ENCODE data around the gene BCL7C. TPM values are rescaled to one million over a fixed set of nuclear protein-coding genes. Genes with fewer than 3 reads are reported as not detected.

BCL7C gene
- total RNA-seq, 4 donors from 2014 or later, result 43.1 to 79.1 (median 63.0) TPM

DNA sequence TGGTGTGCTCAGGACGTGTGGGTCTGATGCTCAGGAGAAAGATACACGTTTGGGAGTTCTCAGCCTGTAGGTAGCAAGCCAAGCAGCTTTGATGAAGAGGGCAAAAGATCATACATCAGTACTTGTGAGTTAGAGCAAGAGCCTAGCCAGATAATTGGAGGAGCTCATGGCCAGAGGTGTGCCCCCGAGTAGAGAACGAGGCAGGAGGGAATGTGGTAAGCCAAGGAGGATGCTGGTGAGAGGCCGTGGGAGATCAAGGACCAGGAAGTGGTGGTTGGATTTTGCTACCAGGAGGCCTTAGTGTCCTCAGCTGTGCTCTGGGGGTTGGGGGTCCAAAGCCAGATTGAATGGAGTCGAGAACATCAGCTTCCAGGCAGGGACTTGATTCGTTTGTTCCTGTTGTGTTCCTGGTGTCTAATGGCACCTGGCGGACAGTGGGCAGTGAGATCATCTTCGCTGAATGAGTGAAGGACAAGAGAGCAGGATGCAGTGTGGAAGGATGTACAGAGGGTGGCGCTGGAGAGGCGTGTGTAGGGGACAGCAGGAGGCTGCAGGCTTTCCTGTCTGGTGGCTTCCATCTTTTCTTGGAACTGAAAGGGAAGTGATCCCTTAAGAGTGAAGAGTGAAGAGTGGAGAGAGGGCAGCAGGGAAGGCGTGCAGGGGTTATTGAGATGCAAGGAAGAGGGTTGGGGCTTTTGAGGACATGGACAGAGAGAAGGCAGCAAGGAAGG lies 41.1 kb upstream of the BCL7C start:
- intact Hi-C loops (cut with DNase I; ENCODE audit: low total_unique reads), result no loop called here
- H3K4me3 ChIP-seq (ENCODE audit: low read depth, poor library complexity, severe bottlenecking), result no peak overlapping the region
- DNase-seq (ENCODE audit: low spot score in 2 of 2), result peak in 1 of 2 donors; percentile 88
- 63 to 67% methylated on average over 12 of the region's 12 CpGs for WGBS, 2 donors
- TF ChIP-seq, protein P1, sequence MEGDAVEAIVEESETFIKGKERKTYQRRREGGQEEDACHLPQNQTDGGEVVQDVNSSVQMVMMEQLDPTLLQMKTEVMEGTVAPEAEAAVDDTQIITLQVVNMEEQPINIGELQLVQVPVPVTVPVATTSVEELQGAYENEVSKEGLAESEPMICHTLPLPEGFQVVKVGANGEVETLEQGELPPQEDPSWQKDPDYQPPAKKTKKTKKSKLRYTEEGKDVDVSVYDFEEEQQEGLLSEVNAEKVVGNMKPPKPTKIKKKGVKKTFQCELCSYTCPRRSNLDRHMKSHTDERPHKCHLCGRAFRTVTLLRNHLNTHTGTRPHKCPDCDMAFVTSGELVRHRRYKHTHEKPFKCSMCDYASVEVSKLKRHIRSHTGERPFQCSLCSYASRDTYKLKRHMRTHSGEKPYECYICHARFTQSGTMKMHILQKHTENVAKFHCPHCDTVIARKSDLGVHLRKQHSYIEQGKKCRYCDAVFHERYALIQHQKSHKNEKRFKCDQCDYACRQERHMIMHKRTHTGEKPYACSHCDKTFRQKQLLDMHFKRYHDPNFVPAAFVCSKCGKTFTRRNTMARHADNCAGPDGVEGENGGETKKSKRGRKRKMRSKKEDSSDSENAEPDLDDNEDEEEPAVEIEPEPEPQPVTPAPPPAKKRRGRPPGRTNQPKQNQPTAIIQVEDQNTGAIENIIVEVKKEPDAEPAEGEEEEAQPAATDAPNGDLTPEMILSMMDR (IDR thresholded peaks at IDR 0.05), result peak in 1 of 3 donors; percentile 61
- TF ChIP-seq POLR2A (IDR thresholded peaks at IDR 0.05), result no peak

GRCh38 chr16:30931068-30931650 lies 37.3 kb upstream of the BCL7C start:
- no peak for DNase-seq (ENCODE audit: low spot score in 2 of 2)
- H3K4me3 ChIP-seq (ENCODE audit: low read depth, poor library complexity, severe bottlenecking), result no peak overlapping the region
- no peak for TF ChIP-seq POLR2A (IDR thresholded peaks at IDR 0.05)
- TF ChIP-seq, protein P1 (IDR thresholded peaks at IDR 0.05), result no peak
- WGBS, 2 donors, result 73 to 75% methylated on average over 12 of the region's 12 CpGs
- intact Hi-C loops (cut with DNase I; ENCODE audit: low total_unique reads), result no loop called here

GRCh38 chr16:30930160-30930571 lies 36.3 kb upstream of the BCL7C start:
- TF ChIP-seq POLR2A (IDR thresholded peaks at IDR 0.05), result no peak
- TF ChIP-seq, protein P1 (IDR thresholded peaks at IDR 0.05), result no peak
- no peak overlapping the region for H3K4me3 ChIP-seq (ENCODE audit: low read depth, poor library complexity, severe bottlenecking)
- WGBS, 2 donors, result 91 to 93% methylated on average over 28 to 35 of the region's 35 CpGs
- DNase-seq (ENCODE audit: low spot score in 2 of 2), result no peak
- intact Hi-C loops (cut with DNase I; ENCODE audit: low total_unique reads), result no loop called here

DNA sequence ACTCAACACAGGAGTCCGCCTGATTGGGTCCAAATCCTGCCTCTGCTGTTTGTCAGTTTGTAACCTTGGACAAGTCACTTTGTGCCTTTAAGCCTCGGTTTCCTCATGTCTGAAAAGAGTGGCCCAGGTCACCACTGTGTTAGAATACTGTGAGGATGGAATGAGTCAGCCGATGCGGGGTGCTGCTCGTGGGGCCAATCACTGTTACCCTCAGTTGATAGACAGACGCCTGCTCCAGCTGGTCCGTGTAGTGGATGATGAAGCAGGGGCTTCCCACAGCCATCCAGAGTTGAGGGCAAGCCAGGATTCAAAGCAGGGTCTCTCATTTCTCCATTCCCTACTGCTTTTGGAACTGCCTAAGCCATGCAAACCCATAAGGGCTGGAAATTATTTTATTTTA lies 35.3 kb upstream of the BCL7C start:
- no peak for DNase-seq (ENCODE audit: low spot score in 2 of 2)
- intact Hi-C loops (cut with DNase I; ENCODE audit: low total_unique reads), result no loop called here
- H3K4me3 ChIP-seq (ENCODE audit: low read depth, poor library complexity, severe bottlenecking), result no peak overlapping the region
- WGBS, 2 donors, result 68 to 75% methylated on average over 7 of the region's 7 CpGs
- TF ChIP-seq POLR2A (IDR thresholded peaks at IDR 0.05), result no peak
- TF ChIP-seq, protein P1 (IDR thresholded peaks at IDR 0.05), result no peak

GRCh38 chr16:30928390-30928789 lies 34.5 kb upstream of the BCL7C start:
- no peak for DNase-seq (ENCODE audit: low spot score in 2 of 2)

More at GRCh38 chr16:30928390-30928789, 34.5 kb upstream of the BCL7C start:
- H3K4me3 ChIP-seq (ENCODE audit: low read depth, poor library complexity, severe bottlenecking), result no peak overlapping the region
- TF ChIP-seq, protein P1 (IDR thresholded peaks at IDR 0.05), result no peak
- no peak for TF ChIP-seq POLR2A (IDR thresholded peaks at IDR 0.05)
- 58 to 64% methylated on average over 11 of the region's 11 CpGs for WGBS, 2 donors
- intact Hi-C loops (cut with DNase I; ENCODE audit: low total_unique reads), result no loop called here

All from lower leg skin (tissue), 4 donors.